HG02938 (cell line): ENCODE results near the gene ZNF292.
"Not testable (repeated sequence)": the region's sequence is repeated elsewhere in the genome, so short reads cannot be mapped to it uniquely, and the experiment has no call there.

Experiments
- ATAC-seq: cut with Tn5 transposase; IDR thresholded peaks from one replicate; pipeline ENCODE4 v1.9.1; 2021; ENCODE audit warnings: mild to moderate bottlenecking, moderate library complexity; ENCODE audit not compliant: unreplicated experiment

The ZNF292 gene

GRCh38 chr6:87157596-87157995 is 2.2 kb downstream of the ZNF292 start:
- ATAC-seq: not testable (repeated sequence)

GRCh38 chr6:87161299-87161698 is 5.9 kb downstream of the ZNF292 start:
- no peak for ATAC-seq

- ATAC-seq: no peak
Measured at GRCh38 chr6:87164004-87164403, 8.6 kb downstream of the ZNF292 start.

- no peak for ATAC-seq
Measured at GRCh38 chr6:87164506-87164905, 9.1 kb downstream of the ZNF292 start.

GRCh38 chr6:87165185-87165584 is 9.8 kb downstream of the ZNF292 start:
- no peak for ATAC-seq

- ATAC-seq: no peak
Measured at GRCh38 chr6:87171938-87172633, 16.7 kb downstream of the ZNF292 start.

GRCh38 chr6:87174078-87174579 is 18.8 kb downstream of the ZNF292 start:
- ATAC-seq: peak; percentile 45

GRCh38 chr6:87176493-87176892 is 21.1 kb downstream of the ZNF292 start:
- ATAC-seq: no peak

GRCh38 chr6:87180105-87180728 is 24.9 kb downstream of the ZNF292 start:
- no peak for ATAC-seq

- ATAC-seq: no peak
Measured at GRCh38 chr6:87181903-87182302, 26.5 kb downstream of the ZNF292 start.

- ATAC-seq: peak; percentile 62
Measured at GRCh38 chr6:87182321-87182720, 27.0 kb downstream of the ZNF292 start.

GRCh38 chr6:87182940-87183339 is 27.6 kb downstream of the ZNF292 start:
- ATAC-seq: no peak

GRCh38 chr6:87183687-87184086 is 28.3 kb downstream of the ZNF292 start:
- no peak for ATAC-seq

- no peak for ATAC-seq
Measured at GRCh38 chr6:87184762-87185250, 29.4 kb downstream of the ZNF292 start.

GRCh38 chr6:87196275-87196842 is 41.0 kb downstream of the ZNF292 start:
- peak; percentile 36 for ATAC-seq

- peak; percentile 72 for ATAC-seq
Measured at GRCh38 chr6:87197547-87197946, 42.2 kb downstream of the ZNF292 start.

GRCh38 chr6:87198022-87198810 is 42.9 kb downstream of the ZNF292 start:
- ATAC-seq: not testable (repeated sequence)

GRCh38 chr6:87199787-87200186 is 44.4 kb downstream of the ZNF292 start:
- no peak for ATAC-seq

- ATAC-seq: no peak
Measured at GRCh38 chr6:87200469-87201175, 45.3 kb downstream of the ZNF292 start.

- no peak for ATAC-seq
Measured at GRCh38 chr6:87203448-87204023, 48.2 kb downstream of the ZNF292 start.
